Endodermal cell (in vitro differentiated cells): Measurements from ENCODE around the gene APBA1. TPM values are rescaled to one million over a fixed set of nuclear protein-coding genes. Genes with fewer than 3 reads are reported as not detected.
A peak's percentile ranks its signal among the peaks of the same experiment; 100 is the strongest.

Experiments used
- DNase-seq: peaks from one replicate; pipeline ENCODE4 v3.0.0-alpha.2; 2017
- H3K27ac ChIP-seq: 2 replicates; pipeline ENCODE4 v1.5.1; 2013; ENCODE audit warnings: mild to moderate bottlenecking, low read depth, low read length, moderate library complexity
- H3K27me3 ChIP-seq: 2 replicates; pipeline ENCODE4 v1.6.1; 2013; ENCODE audit warnings: mild to moderate bottlenecking, low read length, moderate library complexity; ENCODE audit not compliant: insufficient read depth, control insufficient read depth, poor library complexity, severe bottlenecking
- H3K36me3 ChIP-seq: 2 replicates; pipeline ENCODE4 v1.7.0; 2013; ENCODE audit warnings: mild to moderate bottlenecking, low read length, moderate library complexity; ENCODE audit not compliant: control insufficient read depth, insufficient read depth
- H3K4me1 ChIP-seq: one replicate; pipeline ENCODE4 v1.7.0; 2013; ENCODE audit warnings: low read length; ENCODE audit not compliant: control insufficient read depth, insufficient read depth
- H3K4me3 ChIP-seq: 2 replicates; pipeline ENCODE4 v1.5.1; 2013; ENCODE audit warnings: mild to moderate bottlenecking, low read length, moderate library complexity
- H3K9ac ChIP-seq: 2 replicates; pipeline ENCODE4 v1.6.1; 2013; ENCODE audit warnings: mild to moderate bottlenecking, low read length, moderate library complexity; ENCODE audit not compliant: poor library complexity, severe bottlenecking; ENCODE audit errors: extremely low read depth
- H3K9me3 ChIP-seq: 2 replicates; pipeline ENCODE4 v1.6.1; 2013; ENCODE audit warnings: mild to moderate bottlenecking, low read length, moderate library complexity; ENCODE audit not compliant: control insufficient read depth
- H3K27ac Mint-ChIP-seq: 2 replicates; pipeline ENCODE4 v1.8.0; 2020; ENCODE audit warnings: mixed read lengths
- H3K27me3 Mint-ChIP-seq: 2 replicates; pipeline ENCODE4 v1.8.0; 2021; ENCODE audit warnings: mild to moderate bottlenecking, mixed read lengths; ENCODE audit not compliant: insufficient read depth
- H3K36me3 Mint-ChIP-seq: 2 replicates; pipeline ENCODE4 v1.8.0; 2020; ENCODE audit warnings: low read depth, mixed read lengths
- H3K4me1 Mint-ChIP-seq: 2 replicates; pipeline ENCODE4 v1.8.0; 2020; ENCODE audit warnings: mixed read lengths
- H3K4me3 Mint-ChIP-seq: 2 replicates; pipeline ENCODE4 v1.8.0; 2020; ENCODE audit warnings: mild to moderate bottlenecking, moderate library complexity, mixed read lengths
- H3K9me3 Mint-ChIP-seq: 2 replicates; pipeline ENCODE4 v1.8.0; 2020; ENCODE audit warnings: mild to moderate bottlenecking, mixed read lengths
- WGBS, 2 experiments: methylation state at CpG; one replicate each; pipeline versions ENCODE4 v1.1.5 to v1.1.7; 2013; ENCODE audit warnings: missing lambda C conversion rate in 2 of 2, mixed read lengths in 1 of 2; ENCODE audit not compliant: insufficient coverage in 1 of 2, insufficient read length in 1 of 2; 5-methylcytosine and 5-hydroxymethylcytosine counted together
- total RNA-seq, 2 donors: library from RNA; stranded (reverse); fragmentation: NEBNext Ultra II Directional in 1 of 2; extraction: Animal tissue kit (Norgen Biotek cat#: 25700) in 1 of 2; gene quantifications; 2 replicates in 1 of 2; 3 replicates in 1 of 2; pipeline ENCODE4 v1.2.1, GENCODE V29; 2021
- TF ChIP-seq, protein P1 (sequence below): fragments of 200-600 bp; sonication (generic); conservative IDR thresholded peaks from 2 replicates; pipeline ENCODE4 v1.5.0; 2021; ENCODE audit warnings: antibody characterized with exemption, mild to moderate bottlenecking

APBA1 gene
- total RNA-seq, 2 donors from 2014 or later, result 0.51 to 0.75 TPM

- Histone ChIP-seq H3K9me3 (no peaks in the 10 kb centered on the region), H3K4me3 (no peak overlapping the region), H3K9ac (no peak overlapping the region), H3K27ac (no peak overlapping the region), H3K27me3 (no peaks in the 10 kb centered on the region), H3K4me1 (peaks cover 9% of the 10 kb centered on the region), H3K36me3 (no peaks in the 10 kb centered on the region)
- no peaks in the 10 kb centered on the region for H3K27me3 Mint-ChIP-seq
- no peak overlapping the region for H3K27ac Mint-ChIP-seq
- TF ChIP-seq, protein P1, sequence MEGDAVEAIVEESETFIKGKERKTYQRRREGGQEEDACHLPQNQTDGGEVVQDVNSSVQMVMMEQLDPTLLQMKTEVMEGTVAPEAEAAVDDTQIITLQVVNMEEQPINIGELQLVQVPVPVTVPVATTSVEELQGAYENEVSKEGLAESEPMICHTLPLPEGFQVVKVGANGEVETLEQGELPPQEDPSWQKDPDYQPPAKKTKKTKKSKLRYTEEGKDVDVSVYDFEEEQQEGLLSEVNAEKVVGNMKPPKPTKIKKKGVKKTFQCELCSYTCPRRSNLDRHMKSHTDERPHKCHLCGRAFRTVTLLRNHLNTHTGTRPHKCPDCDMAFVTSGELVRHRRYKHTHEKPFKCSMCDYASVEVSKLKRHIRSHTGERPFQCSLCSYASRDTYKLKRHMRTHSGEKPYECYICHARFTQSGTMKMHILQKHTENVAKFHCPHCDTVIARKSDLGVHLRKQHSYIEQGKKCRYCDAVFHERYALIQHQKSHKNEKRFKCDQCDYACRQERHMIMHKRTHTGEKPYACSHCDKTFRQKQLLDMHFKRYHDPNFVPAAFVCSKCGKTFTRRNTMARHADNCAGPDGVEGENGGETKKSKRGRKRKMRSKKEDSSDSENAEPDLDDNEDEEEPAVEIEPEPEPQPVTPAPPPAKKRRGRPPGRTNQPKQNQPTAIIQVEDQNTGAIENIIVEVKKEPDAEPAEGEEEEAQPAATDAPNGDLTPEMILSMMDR, result no peak
- no peak overlapping the region for H3K4me3 Mint-ChIP-seq
- WGBS, 2 experiments, result 84 to 87% methylated on average over 8 to 10 of the region's 10 CpGs
- peak; percentile 62 for DNase-seq
- H3K36me3 Mint-ChIP-seq, result no peaks in the 10 kb centered on the region
- peaks cover 4% of the 10 kb centered on the region for H3K9me3 Mint-ChIP-seq
- H3K4me1 Mint-ChIP-seq, result peaks cover 28% of the 10 kb centered on the region
Observed at GRCh38 chr9:69645488-69645887, 26.7 kb downstream of the APBA1 start.

DNA sequence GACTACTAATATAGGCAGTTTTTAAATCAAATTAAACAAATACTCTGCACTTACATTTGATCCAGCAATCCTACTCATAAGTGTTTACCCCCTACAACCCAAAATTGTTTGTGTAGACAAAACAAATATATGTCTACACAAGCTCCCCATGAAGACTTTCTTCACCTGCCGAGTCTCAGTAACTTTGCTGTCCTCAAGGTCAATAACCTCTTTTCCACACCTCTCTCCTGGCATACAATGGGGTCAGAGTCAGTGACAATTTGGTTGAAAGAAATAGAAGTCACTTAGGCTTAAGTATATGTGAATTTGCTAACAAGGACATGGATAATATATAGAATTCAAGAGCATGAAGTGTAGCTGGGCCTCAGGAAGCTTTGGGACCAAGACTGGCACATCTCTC, 29.1 kb downstream of the APBA1 start:
- Histone ChIP-seq H3K27ac (no peak overlapping the region), H3K27me3 (no peaks in the 10 kb centered on the region), H3K9ac (no peak overlapping the region), H3K9me3 (no peaks in the 10 kb centered on the region), H3K4me1 (peaks cover 9% of the 10 kb centered on the region), H3K4me3 (no peak overlapping the region), H3K36me3 (no peaks in the 10 kb centered on the region)
- Mint-ChIP-seq H3K9me3 (peaks cover 4% of the 10 kb centered on the region), H3K4me1 (peaks cover 18% of the 10 kb centered on the region), H3K4me3 (no peak overlapping the region), H3K27me3 (no peaks in the 10 kb centered on the region), H3K27ac (no peak overlapping the region), H3K36me3 (no peaks in the 10 kb centered on the region)
- WGBS, 2 experiments, result 73% methylated on average over 1 of the region's 1 CpG; no CpG with 5 or more reads in 1 of the 2 experiments
- TF ChIP-seq, protein P1, result no peak
- no peak for DNase-seq

DNA sequence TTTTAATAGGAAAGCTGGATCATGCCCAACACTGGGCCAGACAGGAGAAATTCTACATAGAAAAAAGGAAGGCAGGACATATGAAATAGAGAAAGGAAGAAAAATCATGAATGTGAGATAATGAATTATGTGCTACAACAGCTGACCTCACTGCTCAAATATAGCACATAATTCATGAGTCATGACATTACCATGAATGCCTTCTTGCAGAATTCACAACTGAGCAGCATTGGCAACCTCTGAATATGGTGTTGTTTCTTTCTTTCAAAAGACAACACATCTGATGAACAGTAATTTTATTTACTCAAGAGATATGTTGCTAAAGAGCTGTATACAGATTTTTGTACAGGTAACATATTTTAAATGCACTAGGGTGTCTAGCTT, 34.4 kb downstream of the APBA1 start:
- Histone ChIP-seq H3K36me3 (no peaks in the 10 kb centered on the region), H3K9me3 (no peaks in the 10 kb centered on the region), H3K4me3 (no peak overlapping the region), H3K27ac (no peak overlapping the region), H3K9ac (no peak overlapping the region), H3K27me3 (no peaks in the 10 kb centered on the region), H3K4me1 (no peaks in the 10 kb centered on the region)
- no peaks in the 10 kb centered on the region for H3K36me3 Mint-ChIP-seq
- no peaks in the 10 kb centered on the region for H3K27me3 Mint-ChIP-seq
- no peak overlapping the region for H3K27ac Mint-ChIP-seq
- peaks cover 3% of the 10 kb centered on the region for H3K4me1 Mint-ChIP-seq
- no peak for DNase-seq
- H3K9me3 Mint-ChIP-seq, result peaks cover 4% of the 10 kb centered on the region
- TF ChIP-seq, protein P1, result no peak
- H3K4me3 Mint-ChIP-seq, result no peak overlapping the region
